Mammary epithelial cell (primary cell): ENCODE results near the gene EEFSEC.

ENCODE experiments used
- EZH2 ChIP-seq: IDR thresholded peaks from 2 replicates; pipeline ENCODE4 v1.6.1; 2012; ENCODE audit warnings: low read length, inconsistent platforms, borderline replicate concordance
- TF ChIP-seq, protein P1 (sequence below), 2 donors: IDR thresholded peaks in 1 of 2; conservative IDR thresholded peaks in 1 of 2; 2 replicates each; pipeline ENCODE4 v1.5.1; 2011 to 2012; ENCODE audit warnings: inconsistent platforms in 2 of 2, low read length in 2 of 2, mild to moderate bottlenecking in 2 of 2, control low read depth in 1 of 2, low read depth in 1 of 2; ENCODE audit not compliant: insufficient read depth in 1 of 2; ENCODE audit errors: extremely low read depth in 1 of 2

DNA sequence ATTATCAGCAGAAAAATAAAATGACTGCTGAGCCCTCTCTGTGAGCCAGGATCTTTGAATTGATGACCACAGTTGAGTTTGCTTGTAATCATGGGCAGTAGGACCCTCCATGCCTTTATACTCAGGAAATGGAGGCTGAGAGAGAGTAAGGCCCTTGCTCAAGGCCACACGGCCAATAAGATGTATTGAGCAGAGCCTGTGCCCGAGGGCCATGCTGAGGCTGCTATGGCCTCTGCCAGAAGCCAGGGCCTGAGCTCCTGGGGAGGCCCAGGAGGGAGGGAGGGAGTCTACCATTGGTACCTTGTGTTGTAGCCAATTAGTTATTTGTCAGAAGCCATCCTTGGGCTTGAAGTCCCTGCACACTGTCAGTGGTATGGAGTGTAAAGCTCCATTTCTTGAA is 162.0 kb downstream of the EEFSEC start:
- TF ChIP-seq, protein P1, sequence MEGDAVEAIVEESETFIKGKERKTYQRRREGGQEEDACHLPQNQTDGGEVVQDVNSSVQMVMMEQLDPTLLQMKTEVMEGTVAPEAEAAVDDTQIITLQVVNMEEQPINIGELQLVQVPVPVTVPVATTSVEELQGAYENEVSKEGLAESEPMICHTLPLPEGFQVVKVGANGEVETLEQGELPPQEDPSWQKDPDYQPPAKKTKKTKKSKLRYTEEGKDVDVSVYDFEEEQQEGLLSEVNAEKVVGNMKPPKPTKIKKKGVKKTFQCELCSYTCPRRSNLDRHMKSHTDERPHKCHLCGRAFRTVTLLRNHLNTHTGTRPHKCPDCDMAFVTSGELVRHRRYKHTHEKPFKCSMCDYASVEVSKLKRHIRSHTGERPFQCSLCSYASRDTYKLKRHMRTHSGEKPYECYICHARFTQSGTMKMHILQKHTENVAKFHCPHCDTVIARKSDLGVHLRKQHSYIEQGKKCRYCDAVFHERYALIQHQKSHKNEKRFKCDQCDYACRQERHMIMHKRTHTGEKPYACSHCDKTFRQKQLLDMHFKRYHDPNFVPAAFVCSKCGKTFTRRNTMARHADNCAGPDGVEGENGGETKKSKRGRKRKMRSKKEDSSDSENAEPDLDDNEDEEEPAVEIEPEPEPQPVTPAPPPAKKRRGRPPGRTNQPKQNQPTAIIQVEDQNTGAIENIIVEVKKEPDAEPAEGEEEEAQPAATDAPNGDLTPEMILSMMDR (conservative IDR thresholded peaks at IDR 0.05 in 1 of 2, IDR thresholded peaks at IDR 0.05 in 1 of 2; ENCODE audit: extremely low read depth in 1 of 2, insufficient read depth in 1 of 2, low read depth in 1 of 2, low read length in 2 of 2), result no peak
- TF ChIP-seq EZH2, result no peak
